Stomach (tissue), 4 donors: ENCODE measurements around the gene TRHDE.

Experiments
- CTCF ChIP-seq, 7 experiments: fragments of 450-650 bp in 4 of 7; fragments of 200-600 bp in 3 of 7; sonication (generic) in 3 of 7; IDR thresholded peaks; one replicate each; pipeline ENCODE4 v1.5.1; 2016 to 2019; ENCODE audit warnings: antibody characterized with exemption in 7 of 7, control low read depth in 2 of 7, mild to moderate bottlenecking in 1 of 7
- POLR2A ChIP-seq, 4 donors: fragments of 450-650 bp; IDR thresholded peaks; one replicate each; pipeline ENCODE4 v1.6.1; 2016; ENCODE audit warnings: antibody characterized with exemption in 4 of 4, control low read depth in 2 of 4, mild to moderate bottlenecking in 1 of 4, moderate library complexity in 1 of 4

- no peak for TF ChIP-seq CTCF (IDR thresholded peaks at IDR 0.05)
- no peak for TF ChIP-seq POLR2A (IDR thresholded peaks at IDR 0.05)
These were observed 359.9 kb downstream of the TRHDE start for GRCh38 chr12:72631926-72632685.
